Right ventricle myocardium superior (tissue), 1 donor: ENCODE measurements around the gene MOSMO. TPM values are rescaled to one million over a fixed set of nuclear protein-coding genes. Genes with fewer than 3 reads are reported as not detected.
"Not testable (repeated sequence)": the region's sequence is repeated elsewhere in the genome, so short reads cannot be mapped to it uniquely, and the experiment has no call there.

Experiments
- ATAC-seq: fragments of 200-7000 bp; cut with Tn5 transposase; one replicate; pipeline ENCODE4 v1.9.1; 2020; ENCODE audit warnings: mild to moderate bottlenecking; ENCODE audit not compliant: poor library complexity
- DNase-seq: peaks from one replicate; pipeline ENCODE4 v3.0.0-alpha.2; 2020
- intact Hi-C: fragments of 100-400 bp; cut with DNase I; formaldehyde crosslinking; loops from one replicate; pipeline ENCODE4 v1.11.2; 2022
- total RNA-seq: library from RNA; stranded (reverse); fragmentation: NEBNext Ultra II Directional; extraction: Animal tissue kit (Norgen Biotek cat#: 25700); gene quantifications from one replicate; pipeline ENCODE4 v1.2.1, GENCODE V29; 2021
- donor health status: DM: no; HTN: yes; CAD: no; lungs with severe emphysema.

The MOSMO gene
- total RNA-seq, 1 donor from 2014 or later: 12.0 TPM

DNA sequence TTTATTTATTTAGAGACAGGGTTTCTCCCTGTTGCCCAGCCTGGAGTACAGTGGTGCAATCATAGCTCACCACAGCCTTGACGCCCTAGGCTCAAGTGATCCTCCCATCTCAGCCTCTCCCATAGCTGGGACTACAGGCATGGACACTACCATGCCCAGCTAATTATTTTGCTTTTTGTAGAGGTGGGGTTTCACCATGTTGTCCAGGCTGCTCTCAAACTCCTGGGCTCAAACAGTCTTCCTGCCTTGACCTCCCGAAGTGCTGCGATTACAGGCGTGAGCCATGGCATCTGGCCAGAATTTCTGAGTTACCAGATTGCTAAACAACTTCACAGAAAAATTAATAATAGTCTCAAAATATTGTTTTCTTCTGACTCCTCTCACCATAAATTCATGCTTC lies 21.7 kb downstream of the MOSMO start:
- ATAC-seq (no peak), DNase-seq (no peak)
- intact Hi-C loops: no loop called here

DNA sequence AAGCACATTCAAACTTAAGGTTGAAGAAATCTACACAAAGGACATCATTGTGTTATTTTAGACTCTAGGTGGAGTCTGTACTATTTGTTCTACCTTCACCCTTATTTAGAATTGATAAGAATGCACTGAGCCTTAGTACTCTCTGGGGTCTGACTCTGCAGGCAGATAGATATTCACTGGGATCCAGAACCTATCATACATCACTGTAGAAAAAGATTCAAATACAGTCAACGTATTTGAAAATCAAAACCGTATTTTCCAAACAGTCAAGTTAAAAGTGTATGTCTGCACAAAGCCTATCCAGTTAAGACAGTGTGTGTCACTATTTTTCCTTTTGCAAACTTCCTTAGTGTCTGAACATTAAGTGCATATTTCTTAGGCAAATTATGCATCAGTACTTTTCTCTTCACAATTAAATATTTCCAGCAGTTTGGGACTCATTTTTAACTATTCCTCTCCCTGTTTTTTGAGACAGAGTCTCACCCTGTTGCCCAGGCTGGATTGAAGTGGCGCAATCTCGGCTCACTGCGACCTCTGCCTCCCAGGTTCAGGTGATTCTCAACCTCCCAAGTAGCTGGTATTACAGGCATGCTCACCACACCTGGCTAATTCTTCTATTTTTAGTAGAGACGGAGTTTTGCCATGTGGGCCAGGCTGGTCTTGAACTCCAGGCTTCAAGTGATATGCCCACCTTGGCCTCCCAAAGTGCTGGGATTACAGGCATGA lies 22.3 kb downstream of the MOSMO start:
- ATAC-seq (no peak), DNase-seq (no peak)
- intact Hi-C loops: no loop called here

DNA sequence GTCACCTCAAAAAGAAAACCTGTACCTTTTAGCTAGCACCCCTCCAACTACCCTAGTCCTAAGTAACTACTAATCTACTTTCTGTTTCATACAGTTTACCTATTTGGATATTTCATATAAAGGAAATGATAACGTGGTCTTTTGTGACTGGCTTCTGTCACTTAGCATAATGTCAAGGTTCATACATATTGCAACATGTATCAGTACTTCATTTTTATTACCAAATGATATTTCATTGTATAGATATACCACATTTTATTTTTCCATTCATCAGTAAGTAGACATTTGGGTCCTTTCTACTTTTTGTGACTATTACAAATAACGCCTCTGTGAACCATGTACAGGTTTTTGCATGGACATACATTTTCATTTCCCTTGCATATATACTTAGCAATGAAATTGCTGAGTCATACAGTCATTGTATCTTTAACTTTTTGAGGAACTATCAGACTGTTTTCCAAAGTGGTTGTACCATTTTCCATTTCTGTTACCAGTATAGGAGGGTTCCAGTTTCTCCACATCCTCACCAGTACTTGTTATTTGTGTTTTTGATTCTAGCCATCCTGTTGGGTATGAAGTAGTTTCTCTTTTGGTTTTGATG lies 23.7 kb downstream of the MOSMO start:
- intact Hi-C loops: no loop called here
- DNase-seq (no peak), ATAC-seq (no peak)

DNA sequence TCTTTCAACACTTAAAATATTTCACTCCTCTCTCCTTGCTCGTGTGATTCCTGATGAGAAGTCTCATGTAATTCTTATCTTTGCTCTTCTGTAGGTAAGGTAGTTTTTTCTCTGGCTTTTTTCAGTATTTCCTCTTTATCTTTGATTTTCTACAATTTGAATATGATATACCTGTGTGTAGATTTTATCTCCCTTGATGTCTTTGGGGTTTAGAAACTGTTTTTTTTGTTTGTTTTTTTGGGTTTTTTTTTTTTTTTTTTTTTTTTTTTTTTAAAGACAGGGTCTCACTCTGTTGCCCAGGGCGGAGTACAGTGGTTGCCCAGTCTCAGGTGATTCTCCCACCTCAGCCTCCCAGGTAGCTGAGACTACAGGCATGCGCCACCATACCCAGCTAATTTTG lies 26.6 kb downstream of the MOSMO start:
- ATAC-seq (no peak), DNase-seq (no peak)
- intact Hi-C loops: no loop called here

DNA sequence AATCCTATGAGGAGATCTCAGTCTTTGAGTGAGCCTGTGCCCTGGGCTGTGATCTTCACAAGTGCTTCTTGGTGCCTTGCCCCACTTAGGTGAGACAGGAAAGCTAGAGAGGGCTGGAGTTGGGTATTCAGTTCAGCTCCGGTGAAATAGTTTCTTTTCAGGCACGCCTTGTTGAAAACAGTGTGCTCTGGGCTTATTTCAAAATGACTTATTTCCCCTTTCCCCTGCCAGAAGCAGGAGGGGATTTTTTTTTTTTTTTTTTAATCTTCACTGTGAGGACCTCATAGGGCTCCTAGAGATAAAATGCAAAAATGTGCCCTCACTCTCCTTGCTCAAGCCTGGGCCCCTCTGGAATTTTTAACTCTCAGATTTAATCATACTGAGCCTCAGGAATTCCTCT lies 27.2 kb downstream of the MOSMO start:
- ATAC-seq (no peak), DNase-seq (no peak)
- intact Hi-C loops: no loop called here

DNA sequence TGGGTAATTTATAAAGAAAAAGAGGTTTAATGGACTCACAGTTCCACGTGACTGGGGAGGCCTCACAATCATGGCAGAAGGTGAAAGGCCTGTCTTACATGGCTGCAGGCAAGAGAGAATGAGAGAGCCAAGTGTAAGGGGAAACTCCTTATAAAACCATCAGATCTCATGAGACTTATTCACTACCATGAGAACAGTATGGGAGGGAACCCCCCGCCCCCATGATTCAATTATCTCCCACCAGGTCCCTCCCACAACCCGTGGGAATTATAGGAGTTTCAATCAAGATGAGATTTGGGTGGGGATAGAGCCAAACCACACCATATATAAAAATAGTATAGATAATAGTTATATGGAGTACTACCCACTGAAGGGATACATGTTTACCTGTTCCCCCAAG lies 36.0 kb downstream of the MOSMO start:
- ATAC-seq, intact Hi-C loops, DNase-seq: not testable (repeated sequence)

DNA sequence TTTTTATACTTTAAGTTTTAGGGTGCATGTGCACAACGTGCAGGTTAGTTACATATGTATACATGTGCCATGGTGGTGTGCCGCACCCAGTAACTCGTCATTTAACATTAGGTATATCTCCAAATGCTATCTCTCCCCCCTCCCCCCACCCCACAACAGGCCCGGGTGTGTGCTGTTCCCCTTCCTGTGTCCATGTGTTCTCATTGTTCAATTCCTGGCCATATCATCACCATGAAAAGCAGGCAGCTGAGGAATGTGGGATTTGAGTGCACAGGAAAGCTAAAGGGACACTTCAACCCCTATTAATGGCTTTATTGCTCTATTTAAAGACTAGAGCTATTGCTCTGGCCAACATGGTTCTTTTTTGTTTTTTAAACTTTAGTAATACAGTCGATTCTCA lies 38.0 kb downstream of the MOSMO start:
- ATAC-seq, intact Hi-C loops, DNase-seq: not testable (repeated sequence)

DNA sequence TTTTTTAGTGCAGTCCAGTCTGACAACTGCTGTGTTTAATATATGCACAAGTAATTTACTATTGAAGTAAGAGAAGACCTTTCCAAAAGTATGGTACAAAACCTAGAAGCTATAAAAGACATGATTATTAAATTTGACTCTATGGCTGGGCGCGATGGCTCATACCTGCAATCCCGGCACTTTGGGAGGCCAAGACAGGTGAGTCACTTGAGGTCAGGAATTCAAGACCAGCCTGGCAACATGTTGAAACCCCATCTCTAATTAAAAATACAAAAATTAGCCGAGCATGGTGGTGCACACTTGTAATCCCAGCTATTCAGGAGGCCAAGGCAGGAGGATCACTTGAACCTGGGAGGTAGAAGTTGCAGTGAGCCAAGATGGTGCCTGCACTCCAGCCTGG lies 43.1 kb downstream of the MOSMO start:
- intact Hi-C loops: no loop called here
- no peak for ATAC-seq

DNA sequence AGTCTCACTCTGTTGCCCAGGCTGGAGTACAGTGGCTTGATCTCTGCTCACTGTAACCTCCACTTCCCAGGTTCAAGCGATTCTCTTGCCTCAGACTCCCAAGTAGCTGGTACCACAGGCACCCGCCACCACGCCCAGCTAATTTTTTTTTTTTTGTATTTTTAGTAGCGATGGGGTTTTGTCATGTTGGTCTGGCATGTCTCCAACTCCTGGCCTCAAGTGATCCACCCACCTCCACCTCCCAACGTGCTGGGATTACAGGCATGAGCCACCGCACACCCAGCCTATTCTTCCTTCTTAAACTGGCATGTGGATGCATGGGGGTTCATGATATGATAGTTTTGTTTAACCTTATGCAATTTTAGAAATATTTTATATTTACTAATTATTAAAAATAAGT lies 45.1 kb downstream of the MOSMO start:
- no peak for ATAC-seq
- intact Hi-C loops: no loop called here

More for the DNA sequence above, 43.1 kb downstream of the MOSMO start:
- DNase-seq: no peak

DNA sequence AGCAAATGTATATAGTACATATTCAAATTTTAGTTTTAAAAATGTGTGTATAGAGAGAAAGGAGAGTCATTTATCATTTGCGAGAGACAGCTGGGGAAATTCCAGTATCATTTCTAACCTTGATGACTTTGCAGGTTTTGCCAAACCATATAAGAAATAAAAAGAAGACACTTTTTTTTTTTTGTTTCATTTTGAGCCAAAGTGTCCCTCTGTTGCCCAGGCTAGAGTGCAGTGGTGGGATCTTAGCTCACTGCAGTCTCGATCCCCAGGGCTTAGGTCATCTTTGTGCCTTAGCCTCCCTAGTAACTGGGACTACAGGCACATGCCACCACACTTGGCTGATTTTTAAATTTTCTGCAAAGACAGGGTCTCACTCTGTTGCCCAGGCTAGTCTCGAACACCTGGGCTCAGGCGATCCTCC lies 46.0 kb downstream of the MOSMO start:
- intact Hi-C loops: no loop called here
- DNase-seq: no peak
- no peak for ATAC-seq

More for the DNA sequence above, 45.1 kb downstream of the MOSMO start:
- no peak for DNase-seq

DNA sequence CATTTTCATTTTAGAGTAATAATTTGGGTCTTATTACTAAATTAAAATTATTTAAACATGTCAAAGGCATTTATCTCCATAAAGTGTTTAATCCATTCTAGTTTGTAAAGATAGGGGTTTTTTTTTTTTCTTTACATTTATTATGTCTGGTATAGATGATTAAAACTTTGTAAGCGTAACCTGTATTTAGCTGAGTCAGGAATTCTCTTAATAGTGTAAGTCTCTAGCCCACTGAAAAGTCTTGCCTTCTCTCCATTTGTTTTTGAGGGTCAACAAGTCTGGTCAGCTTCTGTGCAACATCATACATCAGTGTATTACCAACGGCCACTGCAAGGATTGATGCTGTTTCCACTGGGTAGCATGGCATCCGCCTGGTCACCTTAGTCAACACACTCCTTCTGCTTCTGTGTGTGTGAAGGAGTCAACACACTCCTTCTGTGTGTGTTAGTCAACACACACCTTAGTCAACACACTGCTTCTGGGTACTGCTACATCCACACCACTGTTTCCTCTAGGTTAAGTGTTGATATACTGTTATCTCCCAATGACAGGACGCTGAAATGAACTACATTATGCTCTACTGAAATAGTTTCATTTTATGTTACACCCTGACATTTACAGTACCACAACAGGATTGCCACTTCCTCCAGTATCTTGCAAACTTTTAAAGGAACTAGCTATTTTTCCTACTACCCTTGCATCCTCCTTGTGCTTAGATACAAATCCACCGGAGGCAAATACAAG lies 47.1 kb downstream of the MOSMO start:
- ATAC-seq (no peak), DNase-seq (no peak)
- intact Hi-C loops: no loop called here

DNA sequence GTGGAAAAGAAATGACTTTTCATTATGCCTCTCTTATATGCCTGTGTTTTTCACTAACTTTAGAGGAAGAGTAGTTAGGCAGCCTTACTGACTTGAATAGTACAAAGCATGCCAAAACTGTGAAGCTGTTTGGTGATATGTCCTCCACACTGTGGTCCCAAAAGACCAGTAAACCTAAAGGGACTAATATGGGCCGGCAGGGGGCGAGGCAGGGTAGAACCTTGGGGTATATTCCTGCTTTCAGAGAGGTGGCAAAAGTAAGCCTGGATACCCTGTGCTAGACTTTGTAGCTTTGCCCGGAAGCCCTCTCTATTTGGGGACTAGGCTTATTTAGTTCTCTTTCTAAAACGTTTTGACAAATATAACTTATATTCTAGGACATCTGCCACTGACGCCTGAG lies 48.0 kb downstream of the MOSMO start:
- ATAC-seq (no peak), DNase-seq (no peak)
- intact Hi-C loops: no loop called here

DNA sequence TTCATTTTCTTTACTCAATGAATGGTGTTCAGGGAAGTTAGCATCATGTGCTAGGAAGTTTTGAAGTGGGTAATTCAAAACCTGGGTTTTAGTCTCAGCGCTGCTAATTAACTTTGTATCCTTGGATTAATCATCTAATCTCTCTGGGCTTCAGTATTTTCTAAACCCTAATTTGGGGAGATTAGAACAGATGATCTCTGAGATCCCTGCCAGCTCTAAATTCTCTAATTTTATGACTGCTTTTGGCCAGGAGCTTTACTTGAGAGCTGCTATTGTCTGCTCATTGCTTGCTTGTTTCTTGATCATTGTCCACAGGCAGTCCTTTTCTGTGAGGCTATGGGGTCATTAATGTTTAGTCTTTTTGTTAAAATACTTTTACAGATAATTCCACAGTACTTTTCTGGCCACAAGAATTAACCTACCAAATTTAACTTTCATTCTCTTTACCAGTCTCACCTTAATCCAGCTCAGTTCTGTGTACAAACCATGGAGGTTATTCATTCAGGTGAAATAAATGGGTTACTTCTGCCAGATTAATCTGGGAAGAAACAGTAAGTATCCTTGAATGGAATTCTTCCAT lies 56.1 kb downstream of the MOSMO start:
- intact Hi-C loops: no loop called here
- ATAC-seq (no peak), DNase-seq (no peak)

DNA sequence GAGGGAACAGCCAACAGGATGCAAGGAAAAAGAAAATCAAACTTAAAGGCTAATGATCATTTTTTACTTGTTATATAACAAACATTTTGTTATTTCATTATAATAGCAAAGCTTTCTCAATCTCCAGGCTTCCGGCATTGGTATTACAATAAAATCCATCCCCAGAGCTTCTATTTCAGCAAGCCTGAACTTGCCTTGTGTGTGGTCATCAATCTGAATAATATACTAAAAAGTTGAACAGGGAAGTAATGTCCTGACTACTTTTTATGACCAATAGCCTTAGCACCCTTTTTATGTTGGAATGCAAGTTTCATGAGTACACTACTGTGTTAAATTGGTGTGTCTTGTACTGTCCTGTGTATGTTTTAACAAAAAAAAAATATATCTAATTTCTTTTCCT lies 57.3 kb downstream of the MOSMO start:
- DNase-seq (no peak), ATAC-seq (no peak)
- intact Hi-C loops: no loop called here

DNA sequence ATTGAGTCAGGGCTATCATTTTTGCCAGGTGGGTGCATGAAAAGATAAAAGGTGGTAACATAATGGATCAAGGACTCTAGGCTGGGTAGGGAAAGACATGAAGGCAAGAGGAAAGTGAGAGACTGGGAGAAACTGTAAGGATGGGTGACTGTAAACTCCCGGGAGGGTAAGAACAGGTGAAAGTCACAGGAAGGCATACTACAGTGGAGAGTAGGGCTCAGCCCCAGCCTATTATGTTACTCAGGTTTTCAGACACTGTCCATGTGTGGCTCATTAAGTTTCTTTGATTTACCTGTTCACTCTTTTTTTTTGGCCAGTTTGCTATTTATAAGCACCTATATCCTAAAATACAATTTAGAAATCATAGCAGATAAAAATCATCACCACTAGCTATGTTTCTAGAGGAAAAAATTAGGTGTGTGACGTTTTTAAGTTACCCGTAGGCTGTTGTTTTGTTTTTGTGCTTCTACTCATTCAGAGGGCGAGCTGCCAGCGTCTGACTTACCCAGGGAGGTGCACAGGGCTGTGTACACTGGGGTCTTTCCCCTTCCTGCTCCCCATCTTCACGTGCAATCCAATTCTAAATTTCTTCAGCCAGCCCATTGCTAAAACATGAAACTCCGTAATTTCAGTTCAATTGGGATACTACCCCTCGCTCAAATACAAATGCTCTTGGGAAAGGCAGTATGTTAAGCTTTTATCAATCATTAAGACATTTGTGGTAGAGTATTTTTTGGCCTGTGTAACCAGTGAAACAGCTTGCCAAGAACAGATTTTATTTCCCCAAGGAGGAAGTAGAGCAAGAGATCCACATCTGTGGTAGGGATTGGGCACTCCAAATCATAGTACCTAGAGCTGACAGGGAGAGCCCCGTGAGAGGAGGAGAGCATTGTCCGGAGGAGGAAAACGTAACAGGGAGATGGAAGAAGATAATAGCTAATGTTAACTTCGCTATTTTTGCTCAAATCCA lies 62.7 kb downstream of the MOSMO start:
- DNase-seq (peak; percentile 56), ATAC-seq (peak; percentile 63)
- intact Hi-C loops: no loop called here

DNA sequence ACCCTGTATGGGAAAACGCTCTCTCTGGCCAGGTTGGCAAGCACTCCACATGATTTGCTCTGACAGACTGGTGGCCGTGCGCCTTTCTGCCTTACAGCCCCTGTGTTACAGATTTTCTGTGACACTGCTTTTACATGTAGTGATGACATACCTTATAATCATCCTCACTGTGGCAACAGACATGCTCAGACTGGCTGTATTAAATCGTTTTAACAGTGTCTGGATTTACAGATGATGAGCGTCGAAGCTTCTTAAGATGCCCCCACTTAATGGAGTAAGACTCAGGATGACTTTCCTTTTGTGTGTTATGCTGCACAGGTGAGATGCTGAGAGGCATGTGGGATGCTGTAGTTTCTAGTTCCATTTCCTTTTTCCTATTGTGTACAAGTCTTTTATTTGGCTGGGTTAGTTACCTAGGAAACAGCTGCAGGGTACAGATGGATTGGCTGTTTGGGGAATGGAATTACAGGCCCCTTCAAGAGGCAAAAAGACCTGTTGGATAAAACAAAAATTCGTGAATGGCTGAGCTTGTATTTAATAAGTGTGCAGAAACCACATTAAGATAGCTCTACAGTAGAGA lies 63.5 kb downstream of the MOSMO start:
- intact Hi-C loops: no loop called here
- ATAC-seq (no peak), DNase-seq (no peak)

DNA sequence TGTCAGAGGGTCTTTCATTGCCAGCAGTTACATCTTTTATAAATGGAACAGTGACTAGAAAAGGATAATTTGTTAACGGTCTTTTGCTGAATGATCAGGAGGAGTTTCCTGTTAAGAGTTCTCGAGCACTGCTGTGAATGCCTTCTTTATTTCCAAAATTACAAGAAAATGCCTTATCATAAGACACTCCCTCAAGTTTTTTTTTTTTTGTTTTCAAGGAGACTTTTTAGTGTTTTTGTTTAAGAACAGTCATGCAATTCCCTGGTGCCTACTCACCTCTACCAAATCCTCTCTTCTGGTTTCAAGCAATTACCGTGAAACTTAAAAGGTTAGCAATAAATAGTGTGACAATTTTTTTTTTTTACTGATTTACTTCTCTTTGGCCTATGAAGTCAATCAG lies 65.4 kb downstream of the MOSMO start:
- no peak for ATAC-seq
- intact Hi-C loops: loop anchor here (2.0 kb wide), 1 partner anchor 67 kb away; no protein-coding TSS in a partner anchor
- DNase-seq: no peak
